Heart right ventricle (tissue), 16 donors: ENCODE measurements around the gene RAD18. TPM values are rescaled to one million over a fixed set of nuclear protein-coding genes. Genes with fewer than 3 reads are reported as not detected.

Experiments used
- ATAC-seq, 8 donors: fragments of 200-7000 bp; cut with Tn5 transposase; one replicate each; pipeline ENCODE4 v1.9.1; 2020; ENCODE audit warnings: mild to moderate bottlenecking in 8 of 8, moderate library complexity in 8 of 8, moderate number of reproducible peaks in 1 of 8
- DNase-seq, 2 donors: peaks; one replicate each; pipeline ENCODE4 v3.0.0-alpha.2; 2020
- H3K27ac ChIP-seq, 10 donors: fragments of 200-600 bp; sonication (generic) in 2 of 10; one replicate each; pipeline versions ENCODE4 v1.5.0 to v1.8.0; 2020 to 2022; ENCODE audit warnings: mild to moderate bottlenecking in 3 of 10
- H3K27me3 ChIP-seq, 7 donors: fragments of 200-600 bp; one replicate each; pipeline ENCODE4 v1.8.0; 2021 to 2022; ENCODE audit warnings: mild to moderate bottlenecking in 2 of 7
- H3K36me3 ChIP-seq, 9 donors: fragments of 200-600 bp; sonication (generic) in 1 of 9; one replicate each; pipeline versions ENCODE4 v1.5.0 to v1.8.0; 2020 to 2022; ENCODE audit warnings: mild to moderate bottlenecking in 2 of 9
- H3K4me1 ChIP-seq, 9 donors: fragments of 200-600 bp; sonication (generic) in 1 of 9; one replicate each; pipeline versions ENCODE4 v1.5.0 to v1.8.0; 2020 to 2022; ENCODE audit warnings: mild to moderate bottlenecking in 4 of 9
- H3K4me3 ChIP-seq, 10 donors: fragments of 200-600 bp; sonication (generic) in 2 of 10; one replicate each; pipeline versions ENCODE4 v1.5.0 to v1.8.0; 2020 to 2022; ENCODE audit warnings: mild to moderate bottlenecking in 7 of 10, moderate library complexity in 2 of 10
- H3K9me3 ChIP-seq, 11 donors: fragments of 200-600 bp in 10 of 11; sonication (generic) in 2 of 11; one replicate each; pipeline versions ENCODE4 v1.5.0 to v1.8.0; 2013 to 2022; ENCODE audit warnings: mild to moderate bottlenecking in 2 of 11, control low read depth in 1 of 11, moderate library complexity in 1 of 11
- WGBS, 2 donors: extraction: QIAGEN DNeasy Blood & Tissue Kit; methylation state at CpG; one replicate each; pipeline ENCODE4 v1.1.7; 2013; ENCODE audit warnings: inconsistent platforms in 1 of 2; 5-methylcytosine and 5-hydroxymethylcytosine counted together
- intact Hi-C, 10 donors: fragments of 100-400 bp; cut with DNase I; formaldehyde crosslinking; loops; one replicate each; pipeline versions ENCODE4 v1.11.1 to v1.14.2; 2022
- polyA plus RNA-seq, 2 donors: library from polyadenylated mRNA; stranded (reverse); fragments of 200-250 nt; gene quantifications; one replicate each; pipeline ENCODE4 v1.2.3, GENCODE V29; 2013
- total RNA-seq, 10 donors: library from RNA; stranded (reverse); fragmentation: NEBNext Ultra II Directional in 3 of 10; extraction: Animal tissue kit (Norgen Biotek cat#: 25700) in 3 of 10; gene quantifications; one replicate each; pipeline versions ENCODE4 v1.2.1 to v1.2.4, GENCODE V29; 2021 to 2023
- TF ChIP-seq, protein P1 (sequence below), 9 donors: fragments of 200-600 bp; sonication (generic) in 2 of 9; IDR thresholded peaks; one replicate each; pipeline versions ENCODE4 v1.5.0 to v1.8.0; 2021 to 2022; ENCODE audit warnings: antibody characterized with exemption in 9 of 9, mild to moderate bottlenecking in 5 of 9, moderate library complexity in 1 of 9
- donor health status: Arrhythmogenic right ventricular cardiomyopathy.
- donor health status: ischemic (EF 13 %, LVEDD 7.1; RV severe dilation, severe dysfunction).
- donor health status: healthy with polysubstance abuse.
- donor health status: DM: no; HTN: yes; CAD: no.
- donor health status: DM: no; HTN: no; CAD: no.
- donor health status: ischemic (EF 25% LVEDD 6.9; RV normal size, moderate dysfunction).
- donor health status: ischemic (EF 25% LVEDD 5.7; RV mildly dilated, moderate dysfunction).
- donor health status: healthy.
- donor health status: DM: yes; HTN: yes; CAD: no.
- donor health status: Ischemic cardiomyopathy.
- donor health status: ischemic (EF 35%, LVEDD 5.7; RV mildly dilated, moderate dysfunction).
- donor health status: nonischemic (EF 11% LVEDD 7.7; RV severe dilation, severe dysfunction).
- donor health status: DM: yes; HTN: yes; CAD: no.
- donor health status: PGD.
- donor health status: ischemic (EF 29% LVEDD 5.4; RV normal size, mild dysfunction).
- donor health status: nonischemic (EF 23%, LVEDD 6.1; RV moderate dilation, normal function).

RAD18 gene
- total and polyA plus RNA-seq, 12 donors = 0.97 to 4.6 (median 2.8) TPM

GRCh38 chr3:8976540-8977182 is 13.4 kb upstream of the RAD18 start:
- Histone ChIP-seq H3K27ac (no peak overlapping the region), H3K27me3 (peaks cover 0 to 14% (median 0%) of the 10 kb centered on the region in 7 donors), H3K4me3 (no peak overlapping the region), H3K36me3 (no peaks in the 10 kb centered on the region), H3K4me1 (peaks cover 0 to 9% (median 0%) of the 10 kb centered on the region in 9 donors), H3K9me3 (peaks cover 0 to 12% (median 0%) of the 10 kb centered on the region in 11 donors)
- DNase-seq (no peak), ATAC-seq (no peak)
- TF ChIP-seq, protein P1, sequence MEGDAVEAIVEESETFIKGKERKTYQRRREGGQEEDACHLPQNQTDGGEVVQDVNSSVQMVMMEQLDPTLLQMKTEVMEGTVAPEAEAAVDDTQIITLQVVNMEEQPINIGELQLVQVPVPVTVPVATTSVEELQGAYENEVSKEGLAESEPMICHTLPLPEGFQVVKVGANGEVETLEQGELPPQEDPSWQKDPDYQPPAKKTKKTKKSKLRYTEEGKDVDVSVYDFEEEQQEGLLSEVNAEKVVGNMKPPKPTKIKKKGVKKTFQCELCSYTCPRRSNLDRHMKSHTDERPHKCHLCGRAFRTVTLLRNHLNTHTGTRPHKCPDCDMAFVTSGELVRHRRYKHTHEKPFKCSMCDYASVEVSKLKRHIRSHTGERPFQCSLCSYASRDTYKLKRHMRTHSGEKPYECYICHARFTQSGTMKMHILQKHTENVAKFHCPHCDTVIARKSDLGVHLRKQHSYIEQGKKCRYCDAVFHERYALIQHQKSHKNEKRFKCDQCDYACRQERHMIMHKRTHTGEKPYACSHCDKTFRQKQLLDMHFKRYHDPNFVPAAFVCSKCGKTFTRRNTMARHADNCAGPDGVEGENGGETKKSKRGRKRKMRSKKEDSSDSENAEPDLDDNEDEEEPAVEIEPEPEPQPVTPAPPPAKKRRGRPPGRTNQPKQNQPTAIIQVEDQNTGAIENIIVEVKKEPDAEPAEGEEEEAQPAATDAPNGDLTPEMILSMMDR (IDR thresholded peaks at IDR 0.05) = no peak
- intact Hi-C loops = no loop called here
- 84 to 86% methylated on average over 6 of the region's 6 CpGs for WGBS, 2 donors

- TF ChIP-seq, protein P1 (IDR thresholded peaks at IDR 0.05) = no peak
- no peak overlapping the region for H3K4me3 ChIP-seq
- ATAC-seq = no peak
- peaks cover 0 to 6% (median 0%) of the 10 kb centered on the region in 9 donors for H3K4me1 ChIP-seq
- intact Hi-C loops = no loop called here
- WGBS, 2 donors = 77 to 81% methylated on average over 11 of the region's 11 CpGs
- no peaks in the 10 kb centered on the region for H3K36me3 ChIP-seq
- no peak overlapping the region for H3K27ac ChIP-seq
- peaks cover 0 to 12% (median 0%) of the 10 kb centered on the region in 11 donors for H3K9me3 ChIP-seq
- no peak for DNase-seq
- peaks cover 0 to 14% (median 0%) of the 10 kb centered on the region in 7 donors for H3K27me3 ChIP-seq
Observed at GRCh38 chr3:8975081-8976020, 12.1 kb upstream of the RAD18 start.

- H3K4me3 ChIP-seq = no peak overlapping the region
- TF ChIP-seq, protein P1 (IDR thresholded peaks at IDR 0.05) = no peak
- H3K27me3 ChIP-seq = peaks cover 0 to 14% (median 0%) of the 10 kb centered on the region in 7 donors
- H3K4me1 ChIP-seq = peaks cover 0 to 6% (median 0%) of the 10 kb centered on the region in 9 donors
- H3K27ac ChIP-seq = no peak overlapping the region
- intact Hi-C loops = loop anchor here in 6 of 10 donors (5.0 kb wide), 2 partner anchors 93 to 328 kb away; no protein-coding TSS in a partner anchor
- H3K9me3 ChIP-seq = peaks cover 0 to 10% (median 0%) of the 10 kb centered on the region in 11 donors
- DNase-seq (no peak), ATAC-seq (no peak)
- no peaks in the 10 kb centered on the region for H3K36me3 ChIP-seq
- 90% methylated on average over 2 of the region's 2 CpGs for WGBS, 2 donors
Observed at GRCh38 chr3:8974458-8974857, 11.2 kb upstream of the RAD18 start.

- no peaks in the 10 kb centered on the region for H3K9me3 ChIP-seq
- H3K4me1 ChIP-seq = peaks cover 0 to 6% (median 0%) of the 10 kb centered on the region in 9 donors
- 92 to 99% methylated on average over 2 of the region's 2 CpGs for whole genome bisulfite sequencing, 2 donors
- intact Hi-C loops = loop anchor here in 7 of 10 donors (2.0 to 5.0 kb wide), 4 partner anchors 95 to 330 kb away; no protein-coding TSS in a partner anchor
- H3K27ac ChIP-seq = no peak overlapping the region
- H3K27me3 ChIP-seq = peaks cover 0 to 18% (median 0%) of the 10 kb centered on the region in 7 donors
- no peaks in the 10 kb centered on the region for H3K36me3 ChIP-seq
- ATAC-seq (peak in 2 of 8 donors; percentile 32 to 51), DNase-seq (no peak)
- no peak overlapping the region for H3K4me3 ChIP-seq
- TF ChIP-seq, protein P1 (IDR thresholded peaks at IDR 0.05) = no peak
Observed at GRCh38 chr3:8972639-8973038, 9.4 kb upstream of the RAD18 start.
